SK-N-SH (cell line): ENCODE measurements around the gene NDUFS8. TPM values are rescaled to one million over a fixed set of nuclear protein-coding genes. Genes with fewer than 3 reads are reported as not detected.

ENCODE experiments used
- CTCF ChIA-PET: fragments of 300-600, 350-600 bp; formaldehyde crosslinking; extraction: SDS; loops from one replicate; lab custom pipeline; 2021; lab: Yijun Ruan, JAX
- POLR2A ChIA-PET: fragments of 350-600 bp; sonication (Branson Sonifier 250); formaldehyde crosslinking; extraction: SDS; loops from one replicate; lab custom pipeline; 2020; ENCODE audit warnings: antibody characterized with exemption, inconsistent platforms; lab: Yijun Ruan, JAX
- DNase-seq: peaks from one replicate; pipeline ENCODE4 v3.0.0; 2012
- H2AFZ ChIP-seq: fragments of 200-600 bp; sonication (generic); 2 replicates; pipeline ENCODE4 v1.8.1; 2016; ENCODE audit warnings: antibody characterized with exemption, mild to moderate bottlenecking, low read depth
- H3F3A ChIP-seq: fragments of 200-600 bp; sonication (generic); replicated peaks from 2 replicates; pipeline ENCODE3; 2016; ENCODE audit warnings: antibody characterized with exemption, mild to moderate bottlenecking; ENCODE audit not compliant: insufficient read depth
- H3K27ac ChIP-seq, 2 experiments: fragments of 200-500 bp in 1 of 2; fragments of 200-600 bp in 1 of 2; sonication (Bioruptor generic) in 1 of 2; sonication (generic), shearing (Covaris generic) in 1 of 2; 2 replicates each; pipeline versions ENCODE4 v1.5.1 to v1.6.1; 2014 to 2016; ENCODE audit warnings: low read depth in 2 of 2, inconsistent platforms in 1 of 2, low read length in 1 of 2, mild to moderate bottlenecking in 1 of 2, mixed read lengths in 1 of 2
- H3K27me3 ChIP-seq: fragments of 200-600 bp; sonication (generic), shearing (Covaris generic); 2 replicates; pipeline ENCODE4 v1.6.1; 2016; ENCODE audit warnings: mixed run types; ENCODE audit not compliant: insufficient read depth
- H3K36me3 ChIP-seq, 2 experiments: fragments of 200-500 bp in 1 of 2; fragments of 200-600 bp in 1 of 2; sonication (Bioruptor generic) in 1 of 2; sonication (generic) in 1 of 2; replicated peaks in 1 of 2; 2 replicates each; pipeline versions ENCODE3 to v1.5.1; 2014 to 2016; ENCODE audit warnings: low read length in 1 of 2, mild to moderate bottlenecking in 1 of 2; ENCODE audit not compliant: insufficient read depth in 2 of 2, control insufficient read depth in 1 of 2
- H3K4me1 ChIP-seq, 2 experiments: fragments of 200-500 bp in 1 of 2; fragments of 200-600 bp in 1 of 2; sonication (Bioruptor generic) in 1 of 2; sonication (generic), shearing (Covaris generic) in 1 of 2; 2 replicates each; pipeline versions ENCODE4 v1.5.1 to v1.6.1; 2014 to 2016; ENCODE audit warnings: low read depth in 1 of 2, low read length in 1 of 2, mixed run types in 1 of 2; ENCODE audit not compliant: insufficient read depth in 2 of 2, control insufficient read depth in 1 of 2
- H3K4me2 ChIP-seq: fragments of 200-600 bp; sonication (generic), shearing (Covaris generic); 2 replicates; pipeline ENCODE4 v1.6.1; 2017; ENCODE audit warnings: mixed run types
- H3K4me3 ChIP-seq, 2 experiments: fragments of 200-500 bp in 1 of 2; fragments of 200-600 bp in 1 of 2; sonication (Bioruptor generic) in 1 of 2; sonication (generic), shearing (Covaris generic) in 1 of 2; 2 replicates each; pipeline versions ENCODE4 v1.5.1 to v1.8.1; 2014 to 2016; ENCODE audit warnings: low read depth in 2 of 2, inconsistent platforms in 1 of 2, low read length in 1 of 2, mild to moderate bottlenecking in 1 of 2, mixed read lengths in 1 of 2, moderate library complexity in 1 of 2
- H3K79me2 ChIP-seq: fragments of 200-600 bp; sonication (generic); 2 replicates; pipeline ENCODE4 v1.8.1; 2017; ENCODE audit warnings: mild to moderate bottlenecking; ENCODE audit not compliant: insufficient read depth
- H3K9ac ChIP-seq: fragments of 200-600 bp; sonication (generic); 2 replicates; pipeline ENCODE4 v1.6.1; 2017; ENCODE audit warnings: mixed run types
- H3K9me2 ChIP-seq: fragments of 200-600 bp; sonication (generic); 2 replicates; pipeline ENCODE4 v1.6.1; 2017; ENCODE audit warnings: mixed run types
- H3K9me3 ChIP-seq: fragments of 200-600 bp; sonication (generic); 2 replicates; pipeline ENCODE4 v1.6.1; 2017; ENCODE audit warnings: mixed run types, mild to moderate bottlenecking, moderate library complexity
- H4K20me1 ChIP-seq: fragments of 200-600 bp; sonication (generic); 2 replicates; pipeline ENCODE4 v1.6.1; 2017; ENCODE audit warnings: mild to moderate bottlenecking, mixed run types; ENCODE audit not compliant: insufficient read depth
- CHD2 ChIP-seq: fragments of 150-350 bp; IDR thresholded peaks from 2 replicates; pipeline ENCODE4 v1.6.1; 2018; ENCODE audit warnings: low read length; ENCODE audit not compliant: partially characterized antibody
- EP300 ChIP-seq, 2 experiments: IDR thresholded peaks; 2 replicates each; pipeline versions ENCODE4 v1.4.0 to v1.6.1; 2012; ENCODE audit warnings: borderline replicate concordance in 1 of 2, low read depth in 1 of 2, low read length in 1 of 2
- EZH2phosphoT487 ChIP-seq: fragments of 200-600 bp; sonication (generic); IDR thresholded peaks from 2 replicates; pipeline ENCODE4 v1.6.1; 2017; ENCODE audit warnings: low read depth, mixed run types, mild to moderate bottlenecking, antibody characterized with exemption, moderate library complexity, borderline replicate concordance
- FOSL2 ChIP-seq: IDR thresholded peaks from 2 replicates; pipeline ENCODE4 v1.4.0; 2012; ENCODE audit warnings: low read depth, mild to moderate bottlenecking, moderate library complexity, borderline replicate concordance
- FOXJ3 ChIP-seq: sonication (generic); formaldehyde crosslinking; IDR thresholded peaks from 2 replicates; pipeline ENCODE4 v1.5.1; 2020; ENCODE audit warnings: mild to moderate bottlenecking, missing genetic modification reagents
- MEF2A ChIP-seq: IDR thresholded peaks from 2 replicates; pipeline ENCODE4 v1.4.0; 2012; ENCODE audit warnings: low read depth, borderline replicate concordance
- MXI1 ChIP-seq: IDR thresholded peaks from 2 replicates; pipeline ENCODE4 v1.6.1; 2012; ENCODE audit warnings: mild to moderate bottlenecking, low read depth, low read length, improper control_type of control experiment
- RFX5 ChIP-seq: IDR thresholded peaks from 2 replicates; pipeline ENCODE4 v1.6.1; 2012; ENCODE audit warnings: mild to moderate bottlenecking, improper control_type of control experiment, low read length
- RXRA ChIP-seq: IDR thresholded peaks from 2 replicates; pipeline ENCODE4 v1.4.0; 2012; ENCODE audit warnings: low read depth, mild to moderate bottlenecking, borderline replicate concordance
- SMC3 ChIP-seq: IDR thresholded peaks from 2 replicates; pipeline ENCODE4 v1.6.1; 2012; ENCODE audit warnings: low read depth, low read length, improper control_type of control experiment
- TCF12 ChIP-seq: IDR thresholded peaks from 2 replicates; pipeline ENCODE4 v1.4.0; 2012
- USF2 ChIP-seq: fragments of 150-350 bp; IDR thresholded peaks from 2 replicates; pipeline ENCODE4 v1.6.1; 2017; ENCODE audit warnings: antibody characterized with exemption, low read length, low read depth, borderline replicate concordance
- WGBS: methylation state at CpG from one replicate; pipeline ENCODE4 v1.1.6; 2017; ENCODE audit warnings: low lambda C conversion rate; 5-methylcytosine and 5-hydroxymethylcytosine counted together
- polyA plus RNA-seq, 3 experiments: library from polyadenylated mRNA; depleted of rRNA; stranded (reverse); fragments of >200 nt; gene quantifications; 2 replicates each; pipeline ENCODE4 v1.2.3, GENCODE V29; 2012
- TF ChIP-seq, protein P1 (sequence below): IDR thresholded peaks from 2 replicates; pipeline ENCODE4 v1.4.0; 2012; ENCODE audit warnings: low read depth
- TF ChIP-seq, protein P2 (sequence below): IDR thresholded peaks from 2 replicates; pipeline ENCODE4 v1.4.0; 2012; ENCODE audit warnings: low read depth, borderline replicate concordance
- TF ChIP-seq, protein P3 (sequence below): fragments of 150-350 bp; IDR thresholded peaks from 2 replicates; pipeline ENCODE4 v1.6.1; 2016; ENCODE audit warnings: mild to moderate bottlenecking, low read depth, low read length
- TF ChIP-seq, protein P4 (sequence below): IDR thresholded peaks from 2 replicates; pipeline ENCODE4 v1.4.0; 2012; ENCODE audit warnings: low read depth, borderline replicate concordance

Gene NDUFS8
- polyA plus RNA-seq, 1 of the 3 experiments (the other 2 are of a cell fraction), result 123 TPM

DNA sequence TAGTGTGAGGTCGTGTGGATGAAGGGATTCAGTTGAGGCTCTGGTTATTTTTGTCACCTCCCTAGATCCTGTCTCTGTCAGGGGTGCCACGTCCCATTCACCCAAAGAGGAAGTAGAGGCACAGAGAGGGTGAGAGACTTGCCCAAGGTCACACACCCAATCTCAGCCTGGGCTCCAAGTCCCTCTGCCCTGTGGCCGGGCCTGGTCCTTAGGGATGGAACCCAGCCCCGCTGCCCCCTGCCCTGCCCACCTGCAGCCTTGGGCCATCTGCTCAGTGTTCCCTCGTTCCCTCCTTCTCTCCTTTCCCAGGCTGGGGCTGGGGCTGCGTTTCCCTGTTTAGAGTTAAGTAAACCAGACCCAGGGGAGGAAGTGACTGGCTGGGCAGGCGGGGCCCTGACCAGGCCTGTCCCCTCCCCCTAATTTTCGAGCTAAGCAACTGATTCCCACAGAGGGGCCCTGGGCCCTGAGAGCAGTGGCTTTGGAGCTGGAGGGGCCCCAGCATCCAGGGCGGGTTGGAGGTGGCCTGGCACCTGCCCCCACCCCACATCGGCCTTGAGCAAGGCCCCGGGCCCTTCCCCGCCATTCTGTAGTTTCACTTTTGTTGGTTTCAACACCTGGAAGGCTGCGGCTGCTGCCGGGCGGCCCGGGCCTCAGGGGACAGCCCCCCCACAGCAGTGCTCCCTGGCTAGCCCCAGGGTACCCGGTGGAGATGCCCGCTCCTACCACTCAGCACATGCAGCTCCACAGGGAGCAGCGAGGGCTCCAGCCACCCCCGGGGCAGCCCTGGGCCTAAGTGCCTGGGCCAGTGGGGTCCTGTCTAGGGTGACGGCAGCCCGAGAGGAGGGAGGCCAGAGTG is 9.8 kb downstream of the NDUFS8 start:
- TF ChIP-seq MEF2A (no peak), EP300 (IDR thresholded peaks at IDR 0.05; ENCODE audit: borderline replicate concordance in 1 of 2, low read depth in 1 of 2, low read length in 1 of 2) (0 out of 4 replicates have a peak, but pooled peaks of 1 of the 2 experiments have one; percentile 10)
- Histone ChIP-seq H3K9me3 (no peaks in the 10 kb centered on the region), H3K4me3 (no peak overlapping the region), H3K9ac (peak overlapping the region; percentile 64), H3K27me3 (no peaks in the 10 kb centered on the region), H3K79me2 (no peaks in the 10 kb centered on the region), H3K36me3 (peaks cover 0 to 6% of the 10 kb centered on the region in 2 experiments), H3F3A (peaks cover under 1% of the 10 kb centered on the region), H4K20me1 (no peaks in the 10 kb centered on the region), H2AFZ (peak overlapping the region; percentile 86; the same call in 1 of the 2 replicates), H3K27ac (peak overlapping the region; percentile 44 to 53; a peak in 2 of 4 replicates), H3K4me2 (peak overlapping the region; percentile 63), H3K4me1 (peaks cover 12 to 20% of the 10 kb centered on the region in 2 experiments; a peak in 2 of 4 replicates), H3K9me2 (no peaks in the 10 kb centered on the region)
- 69% methylated on average over 17 of the region's 22 CpGs for WGBS
- peak; percentile 86 for DNase-seq
- CTCF ChIA-PET, result interaction anchor here (0.9 to 1.7 kb wide), 3 partner anchors 11 to 169 kb away, joined by 3 to 5 read pairs (median 4); no protein-coding TSS in a partner anchor
- POLR2A ChIA-PET, result no interaction called here

- H3K4me1 ChIP-seq, result peaks cover 12 to 20% of the 10 kb centered on the region in 2 experiments; a peak in 2 of 4 replicates
- no peaks in the 10 kb centered on the region for H3K79me2 ChIP-seq
- no peaks in the 10 kb centered on the region for H3K27me3 ChIP-seq
- WGBS, result 90% methylated on average over 15 of the region's 23 CpGs
- no peaks in the 10 kb centered on the region for H3K9me3 ChIP-seq
- no peaks in the 10 kb centered on the region for H3F3A ChIP-seq
- peak; percentile 38 for DNase-seq
- H3K4me2 ChIP-seq, result 0 out of 2 replicates have a peak overlapping the region, but pooled peaks have one; percentile 63
- ChIA-PET CTCF (interaction anchor here (0.9 to 1.7 kb wide), 5 partner anchors 10 to 168 kb away, joined by 3 to 5 read pairs (median 3); no protein-coding TSS in a partner anchor), POLR2A (no interaction called here)
- H3K4me3 ChIP-seq, result no peak overlapping the region
- peaks cover 0 to 5% of the 10 kb centered on the region in 2 experiments for H3K36me3 ChIP-seq
- no peaks in the 10 kb centered on the region for H3K9me2 ChIP-seq
- TF ChIP-seq MXI1 (no peak), USF2 (no peak), CHD2 (no peak), FOSL2 (no peak), SMC3 (no peak), TCF12 (no peak), EZH2phosphoT487 (no peak), RXRA (no peak), FOXJ3 (CRISPR knock-in tag) (no peak), RFX5 (no peak)
- TF ChIP-seq, protein P1, sequence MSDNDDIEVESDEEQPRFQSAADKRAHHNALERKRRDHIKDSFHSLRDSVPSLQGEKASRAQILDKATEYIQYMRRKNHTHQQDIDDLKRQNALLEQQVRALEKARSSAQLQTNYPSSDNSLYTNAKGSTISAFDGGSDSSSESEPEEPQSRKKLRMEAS, result no peak
- TF ChIP-seq, protein P2, sequence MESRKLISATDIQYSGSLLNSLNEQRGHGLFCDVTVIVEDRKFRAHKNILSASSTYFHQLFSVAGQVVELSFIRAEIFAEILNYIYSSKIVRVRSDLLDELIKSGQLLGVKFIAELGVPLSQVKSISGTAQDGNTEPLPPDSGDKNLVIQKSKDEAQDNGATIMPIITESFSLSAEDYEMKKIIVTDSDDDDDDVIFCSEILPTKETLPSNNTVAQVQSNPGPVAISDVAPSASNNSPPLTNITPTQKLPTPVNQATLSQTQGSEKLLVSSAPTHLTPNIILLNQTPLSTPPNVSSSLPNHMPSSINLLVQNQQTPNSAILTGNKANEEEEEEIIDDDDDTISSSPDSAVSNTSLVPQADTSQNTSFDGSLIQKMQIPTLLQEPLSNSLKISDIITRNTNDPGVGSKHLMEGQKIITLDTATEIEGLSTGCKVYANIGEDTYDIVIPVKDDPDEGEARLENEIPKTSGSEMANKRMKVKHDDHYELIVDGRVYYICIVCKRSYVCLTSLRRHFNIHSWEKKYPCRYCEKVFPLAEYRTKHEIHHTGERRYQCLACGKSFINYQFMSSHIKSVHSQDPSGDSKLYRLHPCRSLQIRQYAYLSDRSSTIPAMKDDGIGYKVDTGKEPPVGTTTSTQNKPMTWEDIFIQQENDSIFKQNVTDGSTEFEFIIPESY, result no peak
- TF ChIP-seq, protein P3, sequence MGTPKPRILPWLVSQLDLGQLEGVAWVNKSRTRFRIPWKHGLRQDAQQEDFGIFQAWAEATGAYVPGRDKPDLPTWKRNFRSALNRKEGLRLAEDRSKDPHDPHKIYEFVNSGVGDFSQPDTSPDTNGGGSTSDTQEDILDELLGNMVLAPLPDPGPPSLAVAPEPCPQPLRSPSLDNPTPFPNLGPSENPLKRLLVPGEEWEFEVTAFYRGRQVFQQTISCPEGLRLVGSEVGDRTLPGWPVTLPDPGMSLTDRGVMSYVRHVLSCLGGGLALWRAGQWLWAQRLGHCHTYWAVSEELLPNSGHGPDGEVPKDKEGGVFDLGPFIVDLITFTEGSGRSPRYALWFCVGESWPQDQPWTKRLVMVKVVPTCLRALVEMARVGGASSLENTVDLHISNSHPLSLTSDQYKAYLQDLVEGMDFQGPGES, result no peak
- TF ChIP-seq, protein P4, sequence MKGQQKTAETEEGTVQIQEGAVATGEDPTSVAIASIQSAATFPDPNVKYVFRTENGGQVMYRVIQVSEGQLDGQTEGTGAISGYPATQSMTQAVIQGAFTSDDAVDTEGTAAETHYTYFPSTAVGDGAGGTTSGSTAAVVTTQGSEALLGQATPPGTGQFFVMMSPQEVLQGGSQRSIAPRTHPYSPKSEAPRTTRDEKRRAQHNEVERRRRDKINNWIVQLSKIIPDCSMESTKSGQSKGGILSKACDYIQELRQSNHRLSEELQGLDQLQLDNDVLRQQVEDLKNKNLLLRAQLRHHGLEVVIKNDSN, result no peak
- peak overlapping the region; percentile 64; the same call in 1 of the 2 replicates for H3K9ac ChIP-seq
- no peaks in the 10 kb centered on the region for H4K20me1 ChIP-seq
- no peak overlapping the region; a peak in 1 of 4 replicates for H3K27ac ChIP-seq
- peak overlapping the region; percentile 86; the same call in 1 of the 2 replicates for H2AFZ ChIP-seq
These were observed 10.6 kb downstream of the NDUFS8 start for GRCh38 chr11:68040957-68041591.
